ENCODE measurements around the gene RAD51B. TPM values are rescaled to one million over a fixed set of nuclear protein-coding genes. Genes with fewer than 3 reads are reported as not detected.

The RAD51B gene
- total RNA-seq, 1 donor from 2014 or later: 25.1 TPM

DNA sequence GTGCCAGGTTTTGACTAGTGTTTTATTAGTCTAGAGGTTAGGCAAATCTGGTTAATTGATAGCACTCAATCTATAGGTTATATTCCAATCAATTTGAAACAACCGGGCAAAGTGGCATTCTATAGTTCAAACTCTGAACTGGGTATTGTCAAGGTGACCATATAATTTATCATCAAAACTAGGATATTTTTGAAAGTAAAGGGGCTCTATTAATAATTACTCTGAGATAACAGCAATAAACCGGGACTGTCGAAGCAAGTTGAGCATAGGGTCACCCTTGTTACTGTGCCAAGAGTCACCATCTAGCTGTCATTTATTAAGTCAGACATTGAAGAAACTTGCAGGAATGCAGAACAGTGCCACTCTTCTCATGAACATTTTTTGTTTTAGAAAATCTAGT, 321.2 kb downstream of the RAD51B start:
- no peaks in the 10 kb centered on the region for H3K27me3 Mint-ChIP-seq (ENCODE audit: low read depth)
- H3K27ac Mint-ChIP-seq: no peak overlapping the region
- H3K9me3 Mint-ChIP-seq: peaks cover 4% of the 10 kb centered on the region
- no peak overlapping the region for H3K4me3 Mint-ChIP-seq (ENCODE audit: low read depth)
- H3K36me3 Mint-ChIP-seq (ENCODE audit: low read depth): no peaks in the 10 kb centered on the region
- intact Hi-C loops (cut with micrococcal nuclease): no loop called here
- no peak for DNase-seq (ENCODE audit: low spot score)
- H3K4me1 Mint-ChIP-seq (ENCODE audit: low read depth): peaks cover 5% of the 10 kb centered on the region

DNA sequence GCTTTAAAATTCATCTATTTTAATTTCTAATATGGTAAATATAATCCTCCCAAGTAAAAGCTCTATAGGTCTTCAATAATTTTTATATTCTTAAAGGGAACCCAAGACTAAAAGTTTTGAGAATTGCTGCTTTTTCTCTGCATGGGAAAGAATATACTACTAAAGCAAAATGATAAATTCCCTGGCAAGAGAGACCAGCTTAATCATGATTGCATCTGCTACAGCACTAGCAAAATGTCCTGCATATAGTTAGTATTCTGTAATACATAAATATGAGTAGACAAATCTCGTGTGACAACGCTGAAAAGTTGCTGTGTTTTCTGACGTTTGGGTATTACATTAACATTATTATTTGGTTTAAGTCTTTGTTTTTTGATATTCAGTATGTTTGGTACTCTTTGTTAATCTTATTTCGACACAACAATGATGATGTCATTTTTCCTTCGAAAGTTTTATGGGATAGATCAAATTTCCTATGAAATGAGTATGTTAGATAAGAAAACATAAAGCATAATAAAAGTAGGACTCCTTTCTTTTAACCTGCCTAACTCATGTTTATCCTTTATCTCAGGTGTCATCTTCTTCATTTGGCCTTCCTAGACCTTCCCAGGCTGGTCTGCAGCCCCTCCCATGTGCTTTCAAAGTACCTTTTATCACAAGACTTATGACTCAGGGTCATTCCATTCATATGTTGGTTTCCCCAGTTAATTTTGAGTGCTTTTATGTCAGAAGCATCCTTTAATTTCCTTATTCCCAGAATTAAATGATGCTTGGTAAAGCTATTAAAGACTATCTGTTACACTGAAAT, 321.9 kb downstream of the RAD51B start:
- no peaks in the 10 kb centered on the region for H3K27me3 Mint-ChIP-seq (ENCODE audit: low read depth)
- H3K27ac Mint-ChIP-seq: no peak overlapping the region
- peaks cover 5% of the 10 kb centered on the region for H3K9me3 Mint-ChIP-seq
- H3K36me3 Mint-ChIP-seq (ENCODE audit: low read depth): no peaks in the 10 kb centered on the region
- peaks cover 5% of the 10 kb centered on the region for H3K4me1 Mint-ChIP-seq (ENCODE audit: low read depth)
- DNase-seq (ENCODE audit: low spot score): no peak
- intact Hi-C loops (cut with micrococcal nuclease): no loop called here
- no peak overlapping the region for H3K4me3 Mint-ChIP-seq (ENCODE audit: low read depth)

- H3K4me1 Mint-ChIP-seq (ENCODE audit: low read depth): peaks cover 3% of the 10 kb centered on the region
- no peak overlapping the region for H3K27ac Mint-ChIP-seq
- H3K27me3 Mint-ChIP-seq (ENCODE audit: low read depth): no peaks in the 10 kb centered on the region
- intact Hi-C loops (cut with micrococcal nuclease): no loop called here
- no peak for DNase-seq (ENCODE audit: low spot score)
- peaks cover 16% of the 10 kb centered on the region for H3K9me3 Mint-ChIP-seq
- H3K4me3 Mint-ChIP-seq (ENCODE audit: low read depth): no peak overlapping the region
- H3K36me3 Mint-ChIP-seq (ENCODE audit: low read depth): no peaks in the 10 kb centered on the region
Observed at GRCh38 chr14:68143341-68143841, 323.8 kb downstream of the RAD51B start.

DNA sequence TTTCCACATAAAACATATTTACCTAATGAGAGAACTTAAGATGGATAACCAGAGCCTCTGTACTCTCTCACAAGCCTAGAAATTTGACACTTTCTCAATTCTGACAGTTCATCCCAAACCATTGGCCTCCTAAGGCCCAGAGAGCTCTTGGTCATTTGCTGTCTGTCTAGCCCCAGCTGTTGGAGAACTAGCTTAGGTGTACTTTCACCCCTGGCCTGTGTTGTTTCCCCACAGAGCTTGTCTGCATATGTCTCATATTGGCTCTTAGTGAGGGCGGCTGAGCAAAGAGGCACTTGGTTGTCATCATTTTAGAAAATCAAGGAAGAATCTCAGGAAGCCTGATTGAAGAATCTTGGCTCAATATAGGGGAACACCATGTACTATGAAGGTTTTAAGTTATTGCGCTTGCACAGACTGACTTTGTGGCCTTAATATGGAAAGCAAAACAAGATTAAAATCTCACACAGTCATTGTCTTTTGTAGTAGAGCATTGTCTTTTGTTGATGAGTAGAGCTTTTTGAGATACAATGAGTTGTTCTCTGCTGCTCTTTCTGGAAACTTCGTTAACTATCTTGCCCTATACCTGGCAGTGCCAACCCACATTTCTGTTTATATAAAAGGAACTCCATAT, 324.6 kb downstream of the RAD51B start:
- Mint-ChIP-seq H3K9me3 (peaks cover 23% of the 10 kb centered on the region), H3K4me3 (ENCODE audit: low read depth) (no peak overlapping the region), H3K36me3 (ENCODE audit: low read depth) (no peaks in the 10 kb centered on the region), H3K27me3 (ENCODE audit: low read depth) (no peaks in the 10 kb centered on the region), H3K27ac (no peak overlapping the region), H3K4me1 (ENCODE audit: low read depth) (peaks cover 3% of the 10 kb centered on the region)
- no peak for DNase-seq (ENCODE audit: low spot score)
- intact Hi-C loops (cut with micrococcal nuclease): no loop called here

GRCh38 chr14:68145036-68145435, 325.5 kb downstream of the RAD51B start:
- Mint-ChIP-seq H3K27ac (no peak overlapping the region), H3K27me3 (ENCODE audit: low read depth) (no peaks in the 10 kb centered on the region), H3K4me1 (ENCODE audit: low read depth) (peaks cover 3% of the 10 kb centered on the region), H3K9me3 (peaks cover 23% of the 10 kb centered on the region), H3K36me3 (ENCODE audit: low read depth) (no peaks in the 10 kb centered on the region), H3K4me3 (ENCODE audit: low read depth) (no peak overlapping the region)
- intact Hi-C loops (cut with micrococcal nuclease): no loop called here
- no peak for DNase-seq (ENCODE audit: low spot score)

DNA sequence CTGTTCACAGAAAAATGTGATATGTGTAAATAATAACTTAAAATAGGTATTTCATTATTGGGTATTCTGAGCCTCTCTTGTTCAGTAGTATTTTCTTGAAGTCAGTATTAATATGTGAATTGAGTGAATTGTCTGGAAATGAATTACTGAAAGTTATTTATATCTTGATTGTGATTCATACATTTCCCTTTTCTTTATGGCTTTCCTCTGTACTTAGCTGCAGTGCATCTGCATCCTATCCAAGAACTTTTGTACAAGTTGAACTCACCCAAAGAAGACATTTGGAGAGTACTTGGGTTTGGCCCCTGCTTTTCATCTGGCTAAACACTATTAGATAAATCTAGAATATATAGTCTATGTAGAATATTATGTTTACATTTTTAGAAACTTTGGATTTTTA, 326.0 kb downstream of the RAD51B start:
- no peak for DNase-seq (ENCODE audit: low spot score)
- peaks cover 3% of the 10 kb centered on the region for H3K4me1 Mint-ChIP-seq (ENCODE audit: low read depth)
- no peaks in the 10 kb centered on the region for H3K27me3 Mint-ChIP-seq (ENCODE audit: low read depth)
- H3K27ac Mint-ChIP-seq: no peak overlapping the region
- H3K36me3 Mint-ChIP-seq (ENCODE audit: low read depth): no peaks in the 10 kb centered on the region
- peaks cover 28% of the 10 kb centered on the region for H3K9me3 Mint-ChIP-seq
- intact Hi-C loops (cut with micrococcal nuclease): no loop called here
- H3K4me3 Mint-ChIP-seq (ENCODE audit: low read depth): no peak overlapping the region

DNA sequence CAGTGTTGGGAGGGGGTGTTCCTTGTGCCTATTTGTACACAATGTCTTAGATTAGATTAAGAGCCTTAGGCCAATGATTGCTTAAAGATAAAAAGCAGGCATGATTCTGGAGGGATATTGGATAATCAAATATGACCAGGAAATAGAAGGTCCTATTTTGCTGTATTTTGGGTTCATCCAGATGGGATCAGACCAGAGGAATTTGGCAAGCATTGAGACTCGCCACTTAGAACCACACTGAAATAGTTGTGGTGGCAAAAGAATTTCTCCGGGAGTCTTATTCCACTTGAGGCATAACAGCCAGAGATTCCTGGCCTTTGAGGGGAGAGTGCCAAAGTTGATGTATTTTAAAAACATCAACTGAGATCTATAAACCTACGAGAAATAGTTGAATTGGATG, 327.2 kb downstream of the RAD51B start:
- Mint-ChIP-seq H3K9me3 (peaks cover 39% of the 10 kb centered on the region), H3K4me3 (ENCODE audit: low read depth) (no peak overlapping the region), H3K27ac (no peak overlapping the region), H3K4me1 (ENCODE audit: low read depth) (peaks cover 3% of the 10 kb centered on the region), H3K27me3 (ENCODE audit: low read depth) (no peaks in the 10 kb centered on the region), H3K36me3 (ENCODE audit: low read depth) (peaks cover 7% of the 10 kb centered on the region)
- intact Hi-C loops (cut with micrococcal nuclease): no loop called here
- DNase-seq (ENCODE audit: low spot score): no peak

- Mint-ChIP-seq H3K4me3 (ENCODE audit: low read depth) (no peak overlapping the region), H3K9me3 (peaks cover 42% of the 10 kb centered on the region), H3K4me1 (ENCODE audit: low read depth) (peaks cover 3% of the 10 kb centered on the region), H3K27me3 (ENCODE audit: low read depth) (no peaks in the 10 kb centered on the region), H3K36me3 (ENCODE audit: low read depth) (peaks cover 10% of the 10 kb centered on the region), H3K27ac (no peak overlapping the region)
- intact Hi-C loops (cut with micrococcal nuclease): no loop called here
- DNase-seq (ENCODE audit: low spot score): no peak
Observed at GRCh38 chr14:68147303-68147702, 327.7 kb downstream of the RAD51B start.

DNA sequence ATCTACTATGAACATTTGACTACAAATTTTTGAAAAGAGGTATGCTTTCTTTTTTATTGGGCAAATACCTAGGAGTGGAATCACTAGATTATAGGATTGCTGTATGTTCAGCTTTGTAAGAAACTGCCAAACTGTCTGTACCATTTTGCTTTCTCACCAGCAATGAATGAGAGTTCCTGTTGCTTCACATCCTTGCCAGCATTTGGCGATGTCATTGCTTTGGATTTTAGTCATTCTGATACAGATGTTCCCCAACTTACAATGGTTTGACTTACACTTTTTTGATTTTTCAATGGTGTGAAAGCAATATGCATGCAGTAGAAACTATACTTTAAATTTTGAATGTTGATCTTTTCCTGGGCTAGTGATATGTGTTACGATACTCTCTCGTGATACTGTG, 328.7 kb downstream of the RAD51B start:
- peaks cover 3% of the 10 kb centered on the region for H3K4me1 Mint-ChIP-seq (ENCODE audit: low read depth)
- no peaks in the 10 kb centered on the region for H3K27me3 Mint-ChIP-seq (ENCODE audit: low read depth)
- H3K4me3 Mint-ChIP-seq (ENCODE audit: low read depth): no peak overlapping the region
- H3K27ac Mint-ChIP-seq: no peak overlapping the region
- H3K36me3 Mint-ChIP-seq (ENCODE audit: low read depth): peaks cover 15% of the 10 kb centered on the region
- intact Hi-C loops (cut with micrococcal nuclease): no loop called here
- peaks cover 50% of the 10 kb centered on the region for H3K9me3 Mint-ChIP-seq
- DNase-seq (ENCODE audit: low spot score): no peak

GRCh38 chr14:68148763-68149162, 329.2 kb downstream of the RAD51B start:
- H3K27me3 Mint-ChIP-seq (ENCODE audit: low read depth): no peaks in the 10 kb centered on the region
- H3K36me3 Mint-ChIP-seq (ENCODE audit: low read depth): peaks cover 17% of the 10 kb centered on the region
- H3K4me1 Mint-ChIP-seq (ENCODE audit: low read depth): peaks cover 3% of the 10 kb centered on the region
- no peak for DNase-seq (ENCODE audit: low spot score)
- no peak overlapping the region for H3K4me3 Mint-ChIP-seq (ENCODE audit: low read depth)
- peaks cover 55% of the 10 kb centered on the region for H3K9me3 Mint-ChIP-seq
- no peak overlapping the region for H3K27ac Mint-ChIP-seq
- intact Hi-C loops (cut with micrococcal nuclease): no loop called here

- intact Hi-C loops (cut with micrococcal nuclease): no loop called here
- Mint-ChIP-seq H3K27me3 (ENCODE audit: low read depth) (no peaks in the 10 kb centered on the region), H3K4me3 (ENCODE audit: low read depth) (no peak overlapping the region), H3K36me3 (ENCODE audit: low read depth) (peaks cover 19% of the 10 kb centered on the region), H3K27ac (no peak overlapping the region), H3K9me3 (peaks cover 52% of the 10 kb centered on the region), H3K4me1 (ENCODE audit: low read depth) (no peaks in the 10 kb centered on the region)
- no peak for DNase-seq (ENCODE audit: low spot score)
Observed at GRCh38 chr14:68153275-68153674, 333.7 kb downstream of the RAD51B start.

DNA sequence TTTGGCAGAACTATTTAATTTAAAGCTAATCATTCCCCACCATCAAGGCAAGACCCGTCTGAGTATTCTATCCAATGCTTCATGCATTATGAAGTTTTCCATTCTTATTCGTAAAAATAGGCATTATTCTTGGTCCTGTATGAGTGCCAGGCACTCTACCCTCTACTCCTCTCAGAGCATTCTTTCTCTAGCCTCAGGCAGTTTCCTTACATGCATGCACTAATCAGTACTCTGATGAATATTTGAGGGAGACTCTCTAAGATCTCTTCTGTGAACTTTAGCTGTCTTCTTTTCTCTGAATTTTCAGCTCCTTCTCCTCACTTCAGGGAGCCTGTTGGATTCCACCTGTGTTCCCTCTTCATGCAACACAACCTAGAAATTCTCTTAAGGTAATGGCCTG, 334.7 kb downstream of the RAD51B start:
- Mint-ChIP-seq H3K27me3 (ENCODE audit: low read depth) (no peaks in the 10 kb centered on the region), H3K4me3 (ENCODE audit: low read depth) (no peak overlapping the region), H3K9me3 (peaks cover 44% of the 10 kb centered on the region), H3K4me1 (ENCODE audit: low read depth) (no peaks in the 10 kb centered on the region), H3K27ac (no peak overlapping the region), H3K36me3 (ENCODE audit: low read depth) (peaks cover 19% of the 10 kb centered on the region)
- no peak for DNase-seq (ENCODE audit: low spot score)
- intact Hi-C loops (cut with micrococcal nuclease): no loop called here

GRCh38 chr14:68157971-68158371, 338.4 kb downstream of the RAD51B start:
- Mint-ChIP-seq H3K4me1 (ENCODE audit: low read depth) (no peaks in the 10 kb centered on the region), H3K36me3 (ENCODE audit: low read depth) (peaks cover 5% of the 10 kb centered on the region), H3K9me3 (peaks cover 18% of the 10 kb centered on the region), H3K27me3 (ENCODE audit: low read depth) (no peaks in the 10 kb centered on the region), H3K4me3 (ENCODE audit: low read depth) (no peak overlapping the region), H3K27ac (no peak overlapping the region)
- intact Hi-C loops (cut with micrococcal nuclease): no loop called here
- DNase-seq (ENCODE audit: low spot score): no peak

Data from activated T-helper 2 cell treated with anti-CD3 and anti-CD28 coated beads, Interferon-gamma antibody, Interleukin-2, Interleukin-4, amounts not matched to agents 10 μg/mL and 5 μg/mL and 100 μg/mL, durations not matched to agents 14 hours and 24 hours and 36 hours (primary cell).